Osteocyte (in vitro differentiated cells): Measurements from ENCODE around the gene LRFN2. TPM values are rescaled to one million over a fixed set of nuclear protein-coding genes. Genes with fewer than 3 reads are reported as not detected.

Source experiments
- DNase-seq: peaks from one replicate; pipeline ENCODE4 v3.0.0; 2021; ENCODE audit warnings: mixed read lengths; ENCODE audit not compliant: unreplicated experiment; ENCODE audit errors: extremely low spot score
- H3K27ac Mint-ChIP-seq: one replicate; pipeline ENCODE4 v1.8.0; 2021; ENCODE audit warnings: mild to moderate bottlenecking, mixed read lengths; ENCODE audit not compliant: unreplicated experiment
- H3K27me3 Mint-ChIP-seq: one replicate; pipeline ENCODE4 v1.8.0; 2021; ENCODE audit warnings: mixed read lengths; ENCODE audit not compliant: unreplicated experiment
- H3K36me3 Mint-ChIP-seq: one replicate; pipeline ENCODE4 v1.8.0; 2021; ENCODE audit warnings: mixed read lengths; ENCODE audit not compliant: unreplicated experiment
- H3K4me1 Mint-ChIP-seq: one replicate; pipeline ENCODE4 v1.8.0; 2021; ENCODE audit warnings: mixed read lengths; ENCODE audit not compliant: unreplicated experiment
- H3K4me3 Mint-ChIP-seq: one replicate; pipeline ENCODE4 v1.8.0; 2021; ENCODE audit warnings: mild to moderate bottlenecking, moderate library complexity, mixed read lengths; ENCODE audit not compliant: unreplicated experiment
- H3K9me3 Mint-ChIP-seq: one replicate; pipeline ENCODE4 v1.8.0; 2021; ENCODE audit warnings: mixed read lengths; ENCODE audit not compliant: unreplicated experiment
- total RNA-seq: library from RNA; stranded (reverse); gene quantifications from 2 replicates; pipeline ENCODE4 v1.2.1, GENCODE V29; 2021
- TF ChIP-seq, protein P1 (sequence below): fragments of 200-600 bp; sonication (generic); IDR thresholded peaks from 2 replicates; pipeline ENCODE4 v1.5.0; 2021; ENCODE audit warnings: antibody characterized with exemption, mild to moderate bottlenecking, moderate library complexity

The LRFN2 gene
- total RNA-seq, 1 donor from 2014 or later, result not detected

GRCh38 chr6:40442591-40442990 is 144.6 kb downstream of the LRFN2 start:
- Mint-ChIP-seq H3K36me3 (no peaks in the 10 kb centered on the region), H3K27ac (no peak overlapping the region), H3K27me3 (peaks cover 10% of the 10 kb centered on the region), H3K9me3 (no peaks in the 10 kb centered on the region), H3K4me3 (no peak overlapping the region), H3K4me1 (no peaks in the 10 kb centered on the region)
- TF ChIP-seq, protein P1, sequence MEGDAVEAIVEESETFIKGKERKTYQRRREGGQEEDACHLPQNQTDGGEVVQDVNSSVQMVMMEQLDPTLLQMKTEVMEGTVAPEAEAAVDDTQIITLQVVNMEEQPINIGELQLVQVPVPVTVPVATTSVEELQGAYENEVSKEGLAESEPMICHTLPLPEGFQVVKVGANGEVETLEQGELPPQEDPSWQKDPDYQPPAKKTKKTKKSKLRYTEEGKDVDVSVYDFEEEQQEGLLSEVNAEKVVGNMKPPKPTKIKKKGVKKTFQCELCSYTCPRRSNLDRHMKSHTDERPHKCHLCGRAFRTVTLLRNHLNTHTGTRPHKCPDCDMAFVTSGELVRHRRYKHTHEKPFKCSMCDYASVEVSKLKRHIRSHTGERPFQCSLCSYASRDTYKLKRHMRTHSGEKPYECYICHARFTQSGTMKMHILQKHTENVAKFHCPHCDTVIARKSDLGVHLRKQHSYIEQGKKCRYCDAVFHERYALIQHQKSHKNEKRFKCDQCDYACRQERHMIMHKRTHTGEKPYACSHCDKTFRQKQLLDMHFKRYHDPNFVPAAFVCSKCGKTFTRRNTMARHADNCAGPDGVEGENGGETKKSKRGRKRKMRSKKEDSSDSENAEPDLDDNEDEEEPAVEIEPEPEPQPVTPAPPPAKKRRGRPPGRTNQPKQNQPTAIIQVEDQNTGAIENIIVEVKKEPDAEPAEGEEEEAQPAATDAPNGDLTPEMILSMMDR, result no peak
- no peak for DNase-seq

DNA sequence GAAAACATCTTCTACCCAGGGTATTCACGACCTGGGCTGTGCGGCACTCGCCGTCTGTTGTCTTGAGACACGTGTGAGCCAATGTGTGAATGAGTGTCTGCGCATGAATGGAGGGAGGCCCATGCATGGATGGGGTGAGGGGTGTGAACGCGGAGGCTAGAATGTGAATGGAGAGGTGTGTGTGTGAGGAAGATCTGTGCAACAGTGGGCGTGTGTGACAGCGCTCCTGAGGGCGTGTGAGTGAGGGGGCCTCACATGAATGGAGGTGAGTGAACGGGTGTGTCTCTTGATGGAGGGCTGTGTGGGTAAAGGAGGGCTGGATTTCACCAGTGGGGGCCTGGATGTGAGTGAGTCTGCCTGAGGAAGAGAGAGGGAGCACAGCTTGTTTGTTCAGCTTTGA is 146.0 kb downstream of the LRFN2 start:
- DNase-seq, result no peak
- Mint-ChIP-seq H3K27me3 (peaks cover 10% of the 10 kb centered on the region), H3K9me3 (no peaks in the 10 kb centered on the region), H3K36me3 (no peaks in the 10 kb centered on the region), H3K4me1 (no peaks in the 10 kb centered on the region), H3K27ac (no peak overlapping the region), H3K4me3 (no peak overlapping the region)
- TF ChIP-seq, protein P1, result no peak

GRCh38 chr6:40440053-40440452 is 147.1 kb downstream of the LRFN2 start:
- Mint-ChIP-seq H3K27me3 (peaks cover 6% of the 10 kb centered on the region), H3K27ac (no peak overlapping the region), H3K36me3 (no peaks in the 10 kb centered on the region), H3K4me3 (no peak overlapping the region), H3K4me1 (no peaks in the 10 kb centered on the region), H3K9me3 (no peaks in the 10 kb centered on the region)
- TF ChIP-seq, protein P1, result no peak
- DNase-seq, result no peak

- no peaks in the 10 kb centered on the region for H3K4me1 Mint-ChIP-seq
- H3K9me3 Mint-ChIP-seq, result no peaks in the 10 kb centered on the region
- peaks cover 4% of the 10 kb centered on the region for H3K27me3 Mint-ChIP-seq
- no peak overlapping the region for H3K27ac Mint-ChIP-seq
- H3K36me3 Mint-ChIP-seq, result no peaks in the 10 kb centered on the region
- TF ChIP-seq, protein P1, result no peak
- H3K4me3 Mint-ChIP-seq, result no peak overlapping the region
- no peak for DNase-seq
These were observed 148.0 kb downstream of the LRFN2 start for GRCh38 chr6:40439026-40439800.

GRCh38 chr6:40438246-40438887 is 148.8 kb downstream of the LRFN2 start:
- no peak for DNase-seq
- Mint-ChIP-seq H3K9me3 (no peaks in the 10 kb centered on the region), H3K27me3 (peaks cover 3% of the 10 kb centered on the region), H3K36me3 (no peaks in the 10 kb centered on the region), H3K27ac (no peak overlapping the region), H3K4me3 (no peak overlapping the region), H3K4me1 (no peaks in the 10 kb centered on the region)
- TF ChIP-seq, protein P1, result no peak
